ENCODE results near the gene MAP3K5.
"Not testable (repeated sequence)": the region's sequence is repeated elsewhere in the genome, so short reads cannot be mapped to it uniquely, and the experiment has no call there.

The MAP3K5 gene

GRCh38 chr6:136772685-136773472 lies 19.4 kb downstream of the MAP3K5 start:
- no peak for DNase-seq (ENCODE audit: low spot score)

GRCh38 chr6:136771306-136771705 lies 21.0 kb downstream of the MAP3K5 start:
- no peak for DNase-seq (ENCODE audit: low spot score)

- DNase-seq (ENCODE audit: low spot score), result no peak
Observed at GRCh38 chr6:136769759-136770158, 22.5 kb downstream of the MAP3K5 start.

- no peak for DNase-seq (ENCODE audit: low spot score)
Observed at GRCh38 chr6:136769124-136769523, 23.2 kb downstream of the MAP3K5 start.

- no peak for DNase-seq (ENCODE audit: low spot score)
Observed at GRCh38 chr6:136767570-136768309, 24.5 kb downstream of the MAP3K5 start.

- no peak for DNase-seq (ENCODE audit: low spot score)
Observed at GRCh38 chr6:136767103-136767502, 25.2 kb downstream of the MAP3K5 start.

- DNase-seq (ENCODE audit: low spot score), result no peak
Observed at GRCh38 chr6:136766274-136766673, 26.0 kb downstream of the MAP3K5 start.

- DNase-seq (ENCODE audit: low spot score), result no peak
Observed at GRCh38 chr6:136764517-136764993, 27.7 kb downstream of the MAP3K5 start.

- DNase-seq (ENCODE audit: low spot score), result no peak
Observed at GRCh38 chr6:136763716-136764516, 28.4 kb downstream of the MAP3K5 start.

- no peak for DNase-seq (ENCODE audit: low spot score)
Observed at GRCh38 chr6:136763255-136763654, 29.0 kb downstream of the MAP3K5 start.

GRCh38 chr6:136762022-136762975 lies 30.0 kb downstream of the MAP3K5 start:
- no peak for DNase-seq (ENCODE audit: low spot score)

GRCh38 chr6:136761227-136761922 lies 30.9 kb downstream of the MAP3K5 start:
- no peak for DNase-seq (ENCODE audit: low spot score)

- not testable (repeated sequence) for DNase-seq (ENCODE audit: low spot score)
Observed at GRCh38 chr6:136760781-136761180, 31.5 kb downstream of the MAP3K5 start.

GRCh38 chr6:136757150-136757549 lies 35.1 kb downstream of the MAP3K5 start:
- DNase-seq (ENCODE audit: low spot score), result no peak

- no peak for DNase-seq (ENCODE audit: low spot score)
Observed at GRCh38 chr6:136754820-136755219, 37.5 kb downstream of the MAP3K5 start.

GRCh38 chr6:136753624-136754023 lies 38.7 kb downstream of the MAP3K5 start:
- DNase-seq (ENCODE audit: low spot score), result no peak

GRCh38 chr6:136752554-136752953 lies 39.7 kb downstream of the MAP3K5 start:
- DNase-seq (ENCODE audit: low spot score), result no peak

- DNase-seq (ENCODE audit: low spot score), result no peak
Observed at GRCh38 chr6:136751991-136752390, 40.3 kb downstream of the MAP3K5 start.

- no peak for DNase-seq (ENCODE audit: low spot score)
Observed at GRCh38 chr6:136751522-136751956, 40.7 kb downstream of the MAP3K5 start.

GRCh38 chr6:136750696-136751521 lies 41.4 kb downstream of the MAP3K5 start:
- no peak for DNase-seq (ENCODE audit: low spot score)
